ENCODE measurements around the gene CRYBG1. TPM values are rescaled to one million over a fixed set of nuclear protein-coding genes. Genes with fewer than 3 reads are reported as not detected.

Gene CRYBG1
- total and polyA plus RNA-seq, 2 of the 13 experiments (the other 11 are each of a cell fraction or from before 2014, with no cell fraction given), result 10.1 to 21.9 TPM

- TF ChIP-seq ZNF674 (CRISPR knock-in tag; IDR thresholded peaks at IDR 0.05; ENCODE audit: low read depth) (no peak), ZNF225 (CRISPR knock-in tag; IDR thresholded peaks at IDR 0.05) (peak; percentile 84), HNF4A (CRISPR knock-in tag; IDR thresholded peaks at IDR 0.05) (peak; percentile 58), CREM (IDR thresholded peaks at IDR 0.05) (peak; percentile 99), CREM (CRISPR knock-in tag; IDR thresholded peaks at IDR 0.05) (peak; percentile 79), GATAD1 (CRISPR knock-in tag; IDR thresholded peaks at IDR 0.05) (peak; percentile 95), EED (CRISPR knock-in tag; IDR thresholded peaks at IDR 0.05) (peak; percentile 68; the same call in 1 of the 2 replicates), HOXD1 (CRISPR knock-in tag; IDR thresholded peaks at IDR 0.05) (0 out of 2 replicates have a peak, but pooled peaks have one; percentile 28), ZIK1 (CRISPR knock-in tag; IDR thresholded peaks at IDR 0.05; ENCODE audit: borderline replicate concordance, low read depth) (peak; percentile 84; the same call in 1 of the 2 replicates), ARID4A (CRISPR knock-in tag; IDR thresholded peaks at IDR 0.05; ENCODE audit: borderline replicate concordance) (peak; percentile 96; the same call in 1 of the 2 replicates), MXD1 (CRISPR knock-in tag; IDR thresholded peaks at IDR 0.05) (peak; percentile 58), DPF2 (CRISPR knock-in tag; IDR thresholded peaks at IDR 0.05; ENCODE audit: borderline replicate concordance, low read depth) (peak; percentile 47; the same call in 1 of the 2 replicates), CEBPB (IDR thresholded peaks at IDR 0.05; ENCODE audit: borderline replicate concordance, low read depth, low read length) (no peak), ZFX (CRISPR knock-in tag; IDR thresholded peaks at IDR 0.05; ENCODE audit: low read depth) (peak; percentile 92), ZNF124 (CRISPR knock-in tag; IDR thresholded peaks at IDR 0.05) (peak; percentile 91; the same call in 1 of the 2 replicates), ISX (CRISPR knock-in tag; conservative IDR thresholded peaks at IDR 0.05) (0 out of 2 replicates have a peak, but pooled peaks have one; percentile 40), TEAD2 (CRISPR knock-in tag; IDR thresholded peaks at IDR 0.05) (no peak)
- TF ChIP-seq, protein P1, sequence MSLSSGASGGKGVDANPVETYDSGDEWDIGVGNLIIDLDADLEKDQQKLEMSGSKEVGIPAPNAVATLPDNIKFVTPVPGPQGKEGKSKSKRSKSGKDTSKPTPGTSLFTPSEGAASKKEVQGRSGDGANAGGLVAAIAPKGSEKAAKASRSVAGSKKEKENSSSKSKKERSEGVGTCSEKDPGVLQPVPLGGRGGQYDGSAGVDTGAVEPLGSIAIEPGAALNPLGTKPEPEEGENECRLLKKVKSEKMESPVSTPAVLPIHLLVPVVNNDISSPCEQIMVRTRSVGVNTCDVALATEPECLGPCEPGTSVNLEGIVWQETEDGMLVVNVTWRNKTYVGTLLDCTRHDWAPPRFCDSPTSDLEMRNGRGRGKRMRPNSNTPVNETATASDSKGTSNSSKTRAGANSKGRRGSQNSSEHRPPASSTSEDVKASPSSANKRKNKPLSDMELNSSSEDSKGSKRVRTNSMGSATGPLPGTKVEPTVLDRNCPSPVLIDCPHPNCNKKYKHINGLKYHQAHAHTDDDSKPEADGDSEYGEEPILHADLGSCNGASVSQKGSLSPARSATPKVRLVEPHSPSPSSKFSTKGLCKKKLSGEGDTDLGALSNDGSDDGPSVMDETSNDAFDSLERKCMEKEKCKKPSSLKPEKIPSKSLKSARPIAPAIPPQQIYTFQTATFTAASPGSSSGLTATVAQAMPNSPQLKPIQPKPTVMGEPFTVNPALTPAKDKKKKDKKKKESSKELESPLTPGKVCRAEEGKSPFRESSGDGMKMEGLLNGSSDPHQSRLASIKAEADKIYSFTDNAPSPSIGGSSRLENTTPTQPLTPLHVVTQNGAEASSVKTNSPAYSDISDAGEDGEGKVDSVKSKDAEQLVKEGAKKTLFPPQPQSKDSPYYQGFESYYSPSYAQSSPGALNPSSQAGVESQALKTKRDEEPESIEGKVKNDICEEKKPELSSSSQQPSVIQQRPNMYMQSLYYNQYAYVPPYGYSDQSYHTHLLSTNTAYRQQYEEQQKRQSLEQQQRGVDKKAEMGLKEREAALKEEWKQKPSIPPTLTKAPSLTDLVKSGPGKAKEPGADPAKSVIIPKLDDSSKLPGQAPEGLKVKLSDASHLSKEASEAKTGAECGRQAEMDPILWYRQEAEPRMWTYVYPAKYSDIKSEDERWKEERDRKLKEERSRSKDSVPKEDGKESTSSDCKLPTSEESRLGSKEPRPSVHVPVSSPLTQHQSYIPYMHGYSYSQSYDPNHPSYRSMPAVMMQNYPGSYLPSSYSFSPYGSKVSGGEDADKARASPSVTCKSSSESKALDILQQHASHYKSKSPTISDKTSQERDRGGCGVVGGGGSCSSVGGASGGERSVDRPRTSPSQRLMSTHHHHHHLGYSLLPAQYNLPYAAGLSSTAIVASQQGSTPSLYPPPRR (CRISPR knock-in tag; IDR thresholded peaks at IDR 0.05; ENCODE audit: borderline replicate concordance), result peak; percentile 73
These were observed 35.0 kb upstream of the CRYBG1 start, which contains the start of gene ATG5 (continued) for GRCh38 chr6:106325336-106326178.
